Transverse colon (tissue), 4 donors: ENCODE results near the gene TNFRSF1B. TPM values are rescaled to one million over a fixed set of nuclear protein-coding genes. Genes with fewer than 3 reads are reported as not detected.

Source experiments
- DNase-seq: peaks from one replicate; pipeline ENCODE4 v3.0.0-alpha.2; 2019
- H3K27ac ChIP-seq, 4 donors: fragments of 200-600 bp; sonication (generic); 2 replicates each; pipeline ENCODE4 v1.5.1; 2016 to 2018; ENCODE audit warnings: inconsistent platforms in 4 of 4
- H3K27me3 ChIP-seq: fragments of 200-600 bp; sonication (generic); 2 replicates; pipeline ENCODE4 v1.5.1; 2017; ENCODE audit warnings: inconsistent platforms
- H3K36me3 ChIP-seq, 4 donors: fragments of 200-600 bp; sonication (generic); 2 replicates each; pipeline ENCODE4 v1.5.1; 2017 to 2019; ENCODE audit warnings: inconsistent platforms in 4 of 4
- H3K4me1 ChIP-seq, 4 donors: fragments of 200-600 bp; sonication (generic); 2 replicates each; pipeline ENCODE4 v1.5.1; 2017 to 2020; ENCODE audit warnings: inconsistent platforms in 4 of 4
- H3K4me3 ChIP-seq, 4 donors: fragments of 200-600 bp; sonication (generic); 1 replicate in 1 of 4; 2 replicates in 3 of 4; pipeline versions ENCODE4 v1.5.1 to v1.6.1; 2017 to 2019; ENCODE audit warnings: inconsistent platforms in 4 of 4
- H3K9me3 ChIP-seq, 2 donors: fragments of 200-600 bp; sonication (generic); 2 replicates each; pipeline ENCODE4 v1.5.1; 2017 to 2019; ENCODE audit warnings: inconsistent platforms in 2 of 2
- CTCF ChIP-seq, 5 experiments: fragments of 200-600 bp in 3 of 5; fragments of 450-650 bp in 2 of 5; sonication (generic) in 3 of 5; IDR thresholded peaks; 1 replicate in 2 of 5; 2 replicates in 3 of 5; pipeline ENCODE4 v1.5.1; 2016 to 2017; ENCODE audit warnings: antibody characterized with exemption in 5 of 5, inconsistent platforms in 3 of 5, mild to moderate bottlenecking in 2 of 5, moderate library complexity in 1 of 5
- EP300 ChIP-seq: sonication (generic); formaldehyde crosslinking; IDR thresholded peaks from one replicate; pipeline ENCODE4 v1.6.1; 2017; ENCODE audit warnings: antibody characterized with exemption, low read depth
- POLR2A ChIP-seq: fragments of 450-650 bp; IDR thresholded peaks from one replicate; pipeline ENCODE4 v1.6.1; 2016; ENCODE audit warnings: antibody characterized with exemption, mild to moderate bottlenecking, moderate library complexity
- POLR2AphosphoS5 ChIP-seq, 3 donors: sonication (generic); formaldehyde crosslinking; IDR thresholded peaks; one replicate each; pipeline ENCODE4 v1.6.1; 2016; ENCODE audit warnings: antibody characterized with exemption in 3 of 3
- WGBS, 2 donors: methylation state at CpG; one replicate each; pipeline ENCODE4 v1.1.5; 2018; ENCODE audit warnings: low coverage in 1 of 2; 5-methylcytosine and 5-hydroxymethylcytosine counted together
- in situ Hi-C, 4 donors: fragments of 200-750 bp; cut with MboI; loops; one replicate each; pipeline versions ENCODE4 v1.15.0 to v1.15.1; 2017; ENCODE audit warnings: low sequenced_read_pairs in 3 of 4, low pct_ligation_motif_present in 1 of 4, low pct_unique_long_range_greater_than_20kb in 1 of 4
- intact Hi-C: fragments of 100-400 bp; cut with DNase I; formaldehyde crosslinking; loops from one replicate; pipeline ENCODE4 v1.15.1; 2023; ENCODE audit warnings: low total_unique reads
- total RNA-seq, 4 donors: library from RNA; depleted of rRNA; stranded (reverse); fragments of >200 nt; gene quantifications; one replicate each; pipeline ENCODE4 v1.1.0, GENCODE V29; 2016

Gene TNFRSF1B
- total RNA-seq, 4 donors from 2014 or later: 11.1 to 17.3 (median 15.3) TPM

DNA sequence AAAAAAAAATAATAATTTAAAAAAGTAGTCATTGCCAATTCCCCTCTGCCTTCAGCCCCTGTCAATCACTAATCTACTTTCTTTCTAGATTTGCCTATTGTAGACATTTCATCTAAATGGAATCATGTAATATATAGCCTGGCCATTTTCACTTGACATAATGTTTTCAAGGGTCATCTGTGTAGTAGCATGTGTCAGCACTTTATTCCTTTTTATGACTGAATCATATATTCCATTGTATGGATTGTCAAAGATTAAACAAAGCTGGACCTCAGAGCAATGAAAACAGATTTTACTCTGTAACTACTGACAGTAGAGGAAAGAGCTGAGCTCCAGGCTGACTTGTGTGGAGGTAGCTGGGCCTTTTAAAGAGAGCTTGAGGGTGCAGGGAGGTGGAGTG is 78.9 kb downstream of the TNFRSF1B start:
- H3K27me3 ChIP-seq: no peaks in the 10 kb centered on the region
- no peaks in the 10 kb centered on the region for H3K9me3 ChIP-seq
- H3K4me1 ChIP-seq: no peaks in the 10 kb centered on the region
- no peak overlapping the region for H3K27ac ChIP-seq
- no peak for DNase-seq
- TF ChIP-seq EP300 (no peak), POLR2A (no peak), POLR2AphosphoS5 (IDR thresholded peaks at IDR 0.05) (no peak), CTCF (IDR thresholded peaks at IDR 0.05) (no peak)
- H3K4me3 ChIP-seq: no peak overlapping the region
- intact Hi-C loops: no loop called here
- in situ Hi-C loops: no loop called here
- H3K36me3 ChIP-seq: peaks cover 0 to 47% (median 18%) of the 10 kb centered on the region in 4 donors

- no peak for DNase-seq
- 80 to 83% methylated on average over 2 to 6 of the region's 6 CpGs for WGBS, 2 donors
- H3K27me3 ChIP-seq: no peaks in the 10 kb centered on the region
- H3K4me1 ChIP-seq: no peaks in the 10 kb centered on the region
- H3K4me3 ChIP-seq: no peak overlapping the region
- H3K9me3 ChIP-seq: no peaks in the 10 kb centered on the region
- intact Hi-C loops: no loop called here
- TF ChIP-seq CTCF (IDR thresholded peaks at IDR 0.05) (no peak), POLR2A (no peak), POLR2AphosphoS5 (IDR thresholded peaks at IDR 0.05) (no peak), EP300 (no peak)
- H3K36me3 ChIP-seq: peaks cover 0 to 53% (median 20%) of the 10 kb centered on the region in 4 donors
- in situ Hi-C loops: no loop called here
- H3K27ac ChIP-seq: no peak overlapping the region
Observed at GRCh38 chr1:12246584-12246983, 79.8 kb downstream of the TNFRSF1B start.

DNA sequence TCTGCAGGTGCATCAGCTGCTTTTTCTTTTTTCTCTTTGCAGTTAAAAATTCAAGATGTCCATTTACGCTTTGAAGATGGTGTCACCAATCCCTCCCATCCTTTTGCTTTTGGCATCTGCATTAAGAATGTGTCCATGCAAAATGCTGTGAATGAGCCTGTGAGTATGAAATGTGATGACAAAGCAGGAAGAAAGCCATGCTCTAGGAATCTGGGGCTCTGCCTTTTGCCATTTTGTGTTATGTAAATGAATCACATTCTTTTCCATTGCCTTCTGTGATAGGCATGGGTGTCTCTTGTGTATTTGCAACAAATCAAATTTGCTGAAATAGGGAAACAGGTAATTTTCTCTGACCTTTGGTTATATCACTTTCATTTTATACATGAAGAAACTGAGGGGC is 82.4 kb downstream of the TNFRSF1B start:
- in situ Hi-C loops: no loop called here
- Histone ChIP-seq H3K9me3 (no peaks in the 10 kb centered on the region), H3K4me1 (no peaks in the 10 kb centered on the region), H3K27ac (no peak overlapping the region), H3K4me3 (no peak overlapping the region), H3K27me3 (no peaks in the 10 kb centered on the region), H3K36me3 (peaks cover 0 to 56% (median 25%) of the 10 kb centered on the region in 4 donors)
- no peak for TF ChIP-seq CTCF (IDR thresholded peaks at IDR 0.05)
- TF ChIP-seq EP300: no peak
- TF ChIP-seq POLR2A: no peak
- no peak for TF ChIP-seq POLR2AphosphoS5 (IDR thresholded peaks at IDR 0.05)
- 97 to 100% methylated on average over 1 of the region's 1 CpG for WGBS, 2 donors
- DNase-seq: no peak
- intact Hi-C loops: no loop called here

GRCh38 chr1:12249748-12250147 is 83.0 kb downstream of the TNFRSF1B start:
- Histone ChIP-seq H3K27me3 (no peaks in the 10 kb centered on the region), H3K4me3 (no peak overlapping the region), H3K9me3 (no peaks in the 10 kb centered on the region), H3K36me3 (peaks cover 0 to 51% (median 22%) of the 10 kb centered on the region in 4 donors), H3K4me1 (no peaks in the 10 kb centered on the region), H3K27ac (no peak overlapping the region)
- intact Hi-C loops: no loop called here
- no peak for TF ChIP-seq EP300
- TF ChIP-seq CTCF (IDR thresholded peaks at IDR 0.05): no peak
- no peak for TF ChIP-seq POLR2A
- no peak for TF ChIP-seq POLR2AphosphoS5 (IDR thresholded peaks at IDR 0.05)
- in situ Hi-C loops: loop anchor here in 1 of 4 donors (25.0 kb wide), 1 partner anchor 988 kb away; the partner anchor contains the start of gene PRAMEF18
- WGBS, 2 donors: 85 to 100% methylated on average over 2 to 6 of the region's 6 CpGs
- no peak for DNase-seq
